ENCODE results near the gene NR0B2.
A peak's percentile ranks its signal among the peaks of the same experiment; 100 is the strongest.

Gene NR0B2

GRCh38 chr1:26864610-26865480, 48.9 kb downstream of the NR0B2 start:
- peak overlapping the region; percentile 55 to 60 for H3K4me3 ChIP-seq (replicated peaks in 1 of 2; ENCODE audit: low read depth in 2 of 2, low read length in 2 of 2)
- TF ChIP-seq, protein P1, sequence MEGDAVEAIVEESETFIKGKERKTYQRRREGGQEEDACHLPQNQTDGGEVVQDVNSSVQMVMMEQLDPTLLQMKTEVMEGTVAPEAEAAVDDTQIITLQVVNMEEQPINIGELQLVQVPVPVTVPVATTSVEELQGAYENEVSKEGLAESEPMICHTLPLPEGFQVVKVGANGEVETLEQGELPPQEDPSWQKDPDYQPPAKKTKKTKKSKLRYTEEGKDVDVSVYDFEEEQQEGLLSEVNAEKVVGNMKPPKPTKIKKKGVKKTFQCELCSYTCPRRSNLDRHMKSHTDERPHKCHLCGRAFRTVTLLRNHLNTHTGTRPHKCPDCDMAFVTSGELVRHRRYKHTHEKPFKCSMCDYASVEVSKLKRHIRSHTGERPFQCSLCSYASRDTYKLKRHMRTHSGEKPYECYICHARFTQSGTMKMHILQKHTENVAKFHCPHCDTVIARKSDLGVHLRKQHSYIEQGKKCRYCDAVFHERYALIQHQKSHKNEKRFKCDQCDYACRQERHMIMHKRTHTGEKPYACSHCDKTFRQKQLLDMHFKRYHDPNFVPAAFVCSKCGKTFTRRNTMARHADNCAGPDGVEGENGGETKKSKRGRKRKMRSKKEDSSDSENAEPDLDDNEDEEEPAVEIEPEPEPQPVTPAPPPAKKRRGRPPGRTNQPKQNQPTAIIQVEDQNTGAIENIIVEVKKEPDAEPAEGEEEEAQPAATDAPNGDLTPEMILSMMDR (IDR thresholded peaks at IDR 0.05; ENCODE audit: low read depth, low read length), result no peak
- DNase-seq (ENCODE audit: low read depth in 2 of 2), result peak; percentile 98 to 99

GRCh38 chr1:26863685-26864077, 50.1 kb downstream of the NR0B2 start:
- DNase-seq (ENCODE audit: low read depth in 2 of 2), result no peak
- H3K4me3 ChIP-seq (replicated peaks in 1 of 2; ENCODE audit: low read depth in 2 of 2, low read length in 2 of 2), result no peak overlapping the region
- TF ChIP-seq, protein P1 (IDR thresholded peaks at IDR 0.05; ENCODE audit: low read depth, low read length), result no peak

- TF ChIP-seq, protein P1 (IDR thresholded peaks at IDR 0.05; ENCODE audit: low read depth, low read length), result peak; percentile 23
- H3K4me3 ChIP-seq (replicated peaks in 1 of 2; ENCODE audit: low read depth in 2 of 2, low read length in 2 of 2), result no peak within 1 kb of the TSS
- no peak for DNase-seq (ENCODE audit: low read depth in 2 of 2)
Measured at GRCh38 chr1:26862781-26863684, 50.7 kb downstream of the NR0B2 start, which contains the start of gene SFN. SFN (plus strand) TSS chr1:26863149; CDS start chr1:26863213, 64 bp downstream.

- TF ChIP-seq, protein P1 (IDR thresholded peaks at IDR 0.05; ENCODE audit: low read depth, low read length), result no peak
- H3K4me3 ChIP-seq (replicated peaks in 1 of 2; ENCODE audit: low read depth in 2 of 2, low read length in 2 of 2), result no peak overlapping the region
- peak in 1 of 2 donors; percentile 63 for DNase-seq (ENCODE audit: low read depth in 2 of 2)
Measured at GRCh38 chr1:26861889-26862378, 51.8 kb downstream of the NR0B2 start.
